Measurements from ENCODE around the gene TSEN15. TPM values are rescaled to one million over a fixed set of nuclear protein-coding genes. Genes with fewer than 3 reads are reported as not detected.
"Not testable (repeated sequence)": the region's sequence is repeated elsewhere in the genome, so short reads cannot be mapped to it uniquely, and the experiment has no call there.

The TSEN15 gene
- polyA plus RNA-seq, 4 donors: 44.3 to 48.2 (median 44.9) TPM

- no peak for DNase-seq (ENCODE audit: low read depth in 4 of 4, low spot score in 2 of 4)
Observed at GRCh38 chr1:184030433-184031091, 21.0 kb upstream of the TSEN15 start.

- DNase-seq (ENCODE audit: low read depth in 4 of 4, low spot score in 2 of 4): no peak
Observed at GRCh38 chr1:184031092-184031408, 20.5 kb upstream of the TSEN15 start.

GRCh38 chr1:184031409-184032107, 20.0 kb upstream of the TSEN15 start:
- no peak for DNase-seq (ENCODE audit: low read depth in 4 of 4, low spot score in 2 of 4)

- no peak for DNase-seq (ENCODE audit: low read depth in 4 of 4, low spot score in 2 of 4)
Observed at GRCh38 chr1:184032306-184032929, 19.1 kb upstream of the TSEN15 start.

GRCh38 chr1:184032930-184033418, 18.6 kb upstream of the TSEN15 start:
- DNase-seq (ENCODE audit: low read depth in 4 of 4, low spot score in 2 of 4): no peak

- DNase-seq (ENCODE audit: low read depth in 4 of 4, low spot score in 2 of 4): no peak
Observed at GRCh38 chr1:184033711-184034167, 17.8 kb upstream of the TSEN15 start.

GRCh38 chr1:184034761-184035379, 16.7 kb upstream of the TSEN15 start:
- DNase-seq (ENCODE audit: low read depth in 4 of 4, low spot score in 2 of 4): no peak

- no peak for DNase-seq (ENCODE audit: low read depth in 4 of 4, low spot score in 2 of 4)
Observed at GRCh38 chr1:184035719-184036516, 15.6 kb upstream of the TSEN15 start.

GRCh38 chr1:184036517-184036949, 15.0 kb upstream of the TSEN15 start:
- peak in 1 of 4 donors; percentile 53 for DNase-seq (ENCODE audit: low read depth in 4 of 4, low spot score in 2 of 4)

- no peak for DNase-seq (ENCODE audit: low read depth in 4 of 4, low spot score in 2 of 4)
Observed at GRCh38 chr1:184037849-184038591, 13.5 kb upstream of the TSEN15 start.

- no peak for DNase-seq (ENCODE audit: low read depth in 4 of 4, low spot score in 2 of 4)
Observed at GRCh38 chr1:184039126-184039525, 12.4 kb upstream of the TSEN15 start.

GRCh38 chr1:184041731-184042130, 9.8 kb upstream of the TSEN15 start:
- no peak for DNase-seq (ENCODE audit: low read depth in 4 of 4, low spot score in 2 of 4)

- not testable (repeated sequence) for DNase-seq (ENCODE audit: low read depth in 4 of 4, low spot score in 2 of 4)
Observed at GRCh38 chr1:184043315-184043714, 8.2 kb upstream of the TSEN15 start.

- no peak for DNase-seq (ENCODE audit: low read depth in 4 of 4, low spot score in 2 of 4)
Observed at GRCh38 chr1:184044603-184045376, 6.7 kb upstream of the TSEN15 start.

- not testable (repeated sequence) for DNase-seq (ENCODE audit: low read depth in 4 of 4, low spot score in 2 of 4)
Observed at GRCh38 chr1:184047541-184047940, 4.0 kb upstream of the TSEN15 start.

- no peak for DNase-seq (ENCODE audit: low read depth in 4 of 4, low spot score in 2 of 4)
Observed at GRCh38 chr1:184048561-184049240, 2.8 kb upstream of the TSEN15 start.

- no peak for DNase-seq (ENCODE audit: low read depth in 4 of 4, low spot score in 2 of 4)
Observed at GRCh38 chr1:184049291-184049690, 2.2 kb upstream of the TSEN15 start.

GRCh38 chr1:184049836-184050468, 1.6 kb upstream of the TSEN15 start:
- no peak for DNase-seq (ENCODE audit: low read depth in 4 of 4, low spot score in 2 of 4)
